ENCODE measurements around the gene MFSD2B.
A peak's percentile ranks its signal among the peaks of the same experiment; 100 is the strongest.

The MFSD2B gene

DNA sequence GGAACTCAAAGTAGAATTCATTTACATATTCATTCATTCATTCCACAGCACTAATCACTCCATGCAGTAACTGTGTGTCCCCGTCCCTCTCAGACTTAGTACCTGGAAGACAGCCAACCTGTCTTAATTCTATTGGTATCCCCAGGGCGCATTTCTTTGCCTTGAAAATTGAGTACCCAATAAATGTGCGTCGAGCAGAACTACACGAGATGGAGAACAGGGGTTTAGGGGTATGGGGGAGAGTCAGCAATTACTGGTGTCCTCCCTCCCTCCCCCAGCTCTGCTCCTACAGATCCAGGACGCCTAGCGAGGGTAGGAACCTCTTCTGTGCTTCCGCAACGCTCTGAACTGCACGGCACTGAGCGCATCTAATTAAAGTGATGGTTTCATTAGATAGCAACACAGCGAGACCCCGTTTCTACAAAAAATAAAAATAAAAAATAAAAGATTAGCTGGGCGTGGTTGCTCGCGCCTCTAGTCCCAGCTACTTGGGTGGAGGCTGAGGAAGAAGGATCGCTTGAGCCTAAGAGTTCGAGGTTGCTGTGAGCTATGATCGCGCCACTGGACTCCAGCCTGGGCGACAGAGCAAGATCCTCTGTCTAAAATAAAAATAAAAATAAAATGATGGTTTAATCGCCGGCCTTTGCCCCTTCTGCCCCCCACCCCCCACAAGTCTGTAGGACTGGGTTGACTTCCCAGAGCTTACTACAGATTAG lies 39.0 kb downstream of the MFSD2B start:
- TF ChIP-seq FOXM1 (IDR thresholded peaks at IDR 0.05; ENCODE audit: borderline replicate concordance, low read depth): no peak
- TF ChIP-seq TAF1 (IDR thresholded peaks at IDR 0.05; ENCODE audit: low read depth): no peak
- no peak for TF ChIP-seq EP300 (IDR thresholded peaks at IDR 0.05; ENCODE audit: borderline replicate concordance)
- TF ChIP-seq, protein P1, sequence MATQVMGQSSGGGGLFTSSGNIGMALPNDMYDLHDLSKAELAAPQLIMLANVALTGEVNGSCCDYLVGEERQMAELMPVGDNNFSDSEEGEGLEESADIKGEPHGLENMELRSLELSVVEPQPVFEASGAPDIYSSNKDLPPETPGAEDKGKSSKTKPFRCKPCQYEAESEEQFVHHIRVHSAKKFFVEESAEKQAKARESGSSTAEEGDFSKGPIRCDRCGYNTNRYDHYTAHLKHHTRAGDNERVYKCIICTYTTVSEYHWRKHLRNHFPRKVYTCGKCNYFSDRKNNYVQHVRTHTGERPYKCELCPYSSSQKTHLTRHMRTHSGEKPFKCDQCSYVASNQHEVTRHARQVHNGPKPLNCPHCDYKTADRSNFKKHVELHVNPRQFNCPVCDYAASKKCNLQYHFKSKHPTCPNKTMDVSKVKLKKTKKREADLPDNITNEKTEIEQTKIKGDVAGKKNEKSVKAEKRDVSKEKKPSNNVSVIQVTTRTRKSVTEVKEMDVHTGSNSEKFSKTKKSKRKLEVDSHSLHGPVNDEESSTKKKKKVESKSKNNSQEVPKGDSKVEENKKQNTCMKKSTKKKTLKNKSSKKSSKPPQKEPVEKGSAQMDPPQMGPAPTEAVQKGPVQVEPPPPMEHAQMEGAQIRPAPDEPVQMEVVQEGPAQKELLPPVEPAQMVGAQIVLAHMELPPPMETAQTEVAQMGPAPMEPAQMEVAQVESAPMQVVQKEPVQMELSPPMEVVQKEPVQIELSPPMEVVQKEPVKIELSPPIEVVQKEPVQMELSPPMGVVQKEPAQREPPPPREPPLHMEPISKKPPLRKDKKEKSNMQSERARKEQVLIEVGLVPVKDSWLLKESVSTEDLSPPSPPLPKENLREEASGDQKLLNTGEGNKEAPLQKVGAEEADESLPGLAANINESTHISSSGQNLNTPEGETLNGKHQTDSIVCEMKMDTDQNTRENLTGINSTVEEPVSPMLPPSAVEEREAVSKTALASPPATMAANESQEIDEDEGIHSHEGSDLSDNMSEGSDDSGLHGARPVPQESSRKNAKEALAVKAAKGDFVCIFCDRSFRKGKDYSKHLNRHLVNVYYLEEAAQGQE (IDR thresholded peaks at IDR 0.05; ENCODE audit: low read depth): no peak
- TF ChIP-seq TCF12 (IDR thresholded peaks at IDR 0.05; ENCODE audit: low read depth): no peak
- no peak for TF ChIP-seq YY1 (IDR thresholded peaks at IDR 0.05; ENCODE audit: low read depth)
- TF ChIP-seq, protein P2, sequence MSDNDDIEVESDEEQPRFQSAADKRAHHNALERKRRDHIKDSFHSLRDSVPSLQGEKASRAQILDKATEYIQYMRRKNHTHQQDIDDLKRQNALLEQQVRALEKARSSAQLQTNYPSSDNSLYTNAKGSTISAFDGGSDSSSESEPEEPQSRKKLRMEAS (IDR thresholded peaks at IDR 0.05): no peak
- TF ChIP-seq ZBTB7A (IDR thresholded peaks at IDR 0.05; ENCODE audit: low read depth): no peak
- TF ChIP-seq, protein P3, sequence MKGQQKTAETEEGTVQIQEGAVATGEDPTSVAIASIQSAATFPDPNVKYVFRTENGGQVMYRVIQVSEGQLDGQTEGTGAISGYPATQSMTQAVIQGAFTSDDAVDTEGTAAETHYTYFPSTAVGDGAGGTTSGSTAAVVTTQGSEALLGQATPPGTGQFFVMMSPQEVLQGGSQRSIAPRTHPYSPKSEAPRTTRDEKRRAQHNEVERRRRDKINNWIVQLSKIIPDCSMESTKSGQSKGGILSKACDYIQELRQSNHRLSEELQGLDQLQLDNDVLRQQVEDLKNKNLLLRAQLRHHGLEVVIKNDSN (IDR thresholded peaks at IDR 0.05): no peak
- no peak for TF ChIP-seq TEAD4 (IDR thresholded peaks at IDR 0.05)
- no peak for TF ChIP-seq RAD21 (IDR thresholded peaks at IDR 0.05; ENCODE audit: low read depth)
- no peak for TF ChIP-seq CREB1 (IDR thresholded peaks at IDR 0.05; ENCODE audit: low read depth)
- TF ChIP-seq CEBPB (IDR thresholded peaks at IDR 0.05): no peak
- TF ChIP-seq EGR1 (IDR thresholded peaks at IDR 0.05): no peak
- no peak for TF ChIP-seq NFIC (IDR thresholded peaks at IDR 0.05)

DNA sequence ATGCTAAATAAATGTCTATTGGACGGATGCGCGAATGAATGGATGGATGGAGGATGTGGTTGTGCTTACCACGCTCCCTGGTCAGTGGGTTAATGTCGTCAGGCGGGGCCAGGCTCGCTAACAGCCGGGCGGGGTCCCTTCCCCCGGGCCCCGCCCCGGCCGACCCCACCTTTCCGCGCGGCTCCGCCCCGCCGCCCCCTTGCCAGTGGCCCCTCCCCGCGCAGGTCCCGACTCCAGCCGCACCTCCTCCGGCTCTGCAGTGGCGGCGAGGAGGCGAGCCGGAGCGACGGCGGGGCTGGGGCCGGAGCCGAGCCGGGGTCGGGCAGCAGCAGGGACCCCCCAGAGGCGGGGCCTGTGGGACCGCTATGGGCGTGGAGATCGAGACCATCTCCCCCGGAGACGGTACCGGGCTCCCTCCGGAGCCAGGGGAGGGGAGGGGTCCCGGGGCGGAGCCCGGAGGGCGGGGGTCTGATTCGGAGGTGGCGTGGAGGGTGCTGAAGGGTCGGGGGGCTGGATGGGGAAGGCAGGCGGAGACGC lies 39.7 kb downstream of the MFSD2B start, which contains the start of gene FKBP1B:
TSS of gene FKBP1B (plus strand) at position 257 of the 537 bp plus-strand sequence. CDS start at position 366, 109 bp downstream.
- TF ChIP-seq TAF1 (IDR thresholded peaks at IDR 0.05; ENCODE audit: low read depth) (peak; percentile 74), YY1 (IDR thresholded peaks at IDR 0.05; ENCODE audit: low read depth) (0 out of 2 replicates have a peak, but pooled peaks have one; percentile 21)
- TF ChIP-seq, protein P1 (IDR thresholded peaks at IDR 0.05; ENCODE audit: low read depth): no peak

DNA sequence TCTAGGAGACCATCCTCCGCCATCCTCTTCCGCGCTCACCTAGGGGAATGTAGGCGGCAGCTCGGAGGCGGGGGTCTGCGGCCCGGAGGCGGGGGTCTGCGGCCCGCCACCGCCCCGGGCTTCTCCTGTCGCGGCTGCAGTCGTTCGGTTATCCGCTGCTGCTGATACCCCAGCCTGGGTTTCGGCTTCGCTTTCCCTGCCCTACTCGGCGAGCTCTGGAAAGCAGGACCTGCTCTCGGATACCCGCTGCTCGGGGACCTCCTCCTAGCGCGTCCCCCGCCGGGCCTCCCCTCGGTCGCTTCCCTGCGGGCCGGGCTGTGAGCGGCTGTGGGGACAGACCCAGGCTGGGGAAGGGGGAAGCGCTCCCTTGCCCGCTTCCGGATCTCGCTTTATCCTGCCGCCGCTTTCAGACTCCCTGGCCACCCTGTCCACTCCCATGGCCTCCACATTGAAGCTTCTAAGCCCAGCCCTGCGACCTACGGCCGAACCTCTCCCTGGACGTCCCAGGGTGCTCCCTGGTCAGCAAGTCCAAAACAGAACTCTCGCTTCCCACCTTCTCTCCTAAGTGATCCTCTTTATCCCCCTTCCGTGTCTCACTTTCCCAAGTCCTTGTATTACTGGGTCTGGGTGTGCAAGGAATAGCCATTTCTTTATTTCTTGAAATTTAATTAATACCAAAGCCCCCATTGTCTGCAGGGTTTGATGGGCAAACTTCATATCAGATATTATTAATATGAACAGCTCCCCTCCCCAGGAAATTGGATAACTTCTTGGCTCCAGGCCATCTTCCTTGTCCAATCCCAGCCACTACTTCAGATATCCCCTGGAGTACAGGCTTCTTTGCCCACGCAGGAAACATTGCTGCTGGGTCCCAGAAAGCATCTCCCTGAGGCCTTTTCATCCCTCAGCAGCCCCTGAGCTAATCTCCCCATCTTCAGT lies 40.4 kb downstream of the MFSD2B start:
- TF ChIP-seq TCF12 (IDR thresholded peaks at IDR 0.05; ENCODE audit: low read depth) (no peak), NFIC (IDR thresholded peaks at IDR 0.05) (0 out of 2 replicates have a peak, but pooled peaks have one; percentile 19), ZBTB7A (IDR thresholded peaks at IDR 0.05; ENCODE audit: low read depth) (peak; percentile 99)

DNA sequence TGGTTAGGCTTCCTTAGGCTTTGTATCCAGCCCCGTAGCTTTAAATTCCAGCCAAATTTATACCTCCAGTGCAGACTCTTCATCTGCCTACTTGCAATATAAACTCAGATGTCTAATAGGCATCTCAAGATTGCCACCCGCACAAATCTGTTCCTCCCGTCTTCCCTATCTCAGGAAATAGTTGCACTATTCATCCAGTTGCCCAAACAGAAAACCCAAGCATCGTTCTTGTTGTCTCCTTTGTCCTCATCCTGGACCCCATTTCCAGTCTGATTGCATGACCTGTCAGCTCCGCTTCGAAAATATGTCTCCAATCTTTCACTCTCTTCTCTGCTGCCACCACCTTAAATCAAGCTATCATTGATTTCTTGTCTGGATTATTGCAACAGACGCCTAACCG lies 41.9 kb downstream of the MFSD2B start:
- TF ChIP-seq FOXM1 (IDR thresholded peaks at IDR 0.05; ENCODE audit: borderline replicate concordance, low read depth) (no peak), TAF1 (IDR thresholded peaks at IDR 0.05; ENCODE audit: low read depth) (no peak), TEAD4 (IDR thresholded peaks at IDR 0.05) (no peak), EGR1 (IDR thresholded peaks at IDR 0.05) (no peak), CREB1 (IDR thresholded peaks at IDR 0.05; ENCODE audit: low read depth) (no peak), EP300 (IDR thresholded peaks at IDR 0.05; ENCODE audit: borderline replicate concordance) (no peak), RAD21 (IDR thresholded peaks at IDR 0.05; ENCODE audit: low read depth) (no peak), NFIC (IDR thresholded peaks at IDR 0.05) (no peak), ZBTB7A (IDR thresholded peaks at IDR 0.05; ENCODE audit: low read depth) (no peak), YY1 (IDR thresholded peaks at IDR 0.05; ENCODE audit: low read depth) (no peak), CEBPB (IDR thresholded peaks at IDR 0.05) (no peak), TCF12 (IDR thresholded peaks at IDR 0.05; ENCODE audit: low read depth) (no peak)
- TF ChIP-seq, protein P1 (IDR thresholded peaks at IDR 0.05; ENCODE audit: low read depth): no peak
- TF ChIP-seq, protein P3 (IDR thresholded peaks at IDR 0.05): no peak
- TF ChIP-seq, protein P2 (IDR thresholded peaks at IDR 0.05): no peak
